GF-D8 (cell line): ENCODE data around the gene ASCC1.
"Not testable (repeated sequence)": the region's sequence is repeated elsewhere in the genome, so short reads cannot be mapped to it uniquely, and the experiment has no call there.

Experiments
- DNase-seq: peaks from one replicate; lab custom pipeline; 2025; lab: John Stamatoyannopoulos, UW

ASCC1 gene

DNA sequence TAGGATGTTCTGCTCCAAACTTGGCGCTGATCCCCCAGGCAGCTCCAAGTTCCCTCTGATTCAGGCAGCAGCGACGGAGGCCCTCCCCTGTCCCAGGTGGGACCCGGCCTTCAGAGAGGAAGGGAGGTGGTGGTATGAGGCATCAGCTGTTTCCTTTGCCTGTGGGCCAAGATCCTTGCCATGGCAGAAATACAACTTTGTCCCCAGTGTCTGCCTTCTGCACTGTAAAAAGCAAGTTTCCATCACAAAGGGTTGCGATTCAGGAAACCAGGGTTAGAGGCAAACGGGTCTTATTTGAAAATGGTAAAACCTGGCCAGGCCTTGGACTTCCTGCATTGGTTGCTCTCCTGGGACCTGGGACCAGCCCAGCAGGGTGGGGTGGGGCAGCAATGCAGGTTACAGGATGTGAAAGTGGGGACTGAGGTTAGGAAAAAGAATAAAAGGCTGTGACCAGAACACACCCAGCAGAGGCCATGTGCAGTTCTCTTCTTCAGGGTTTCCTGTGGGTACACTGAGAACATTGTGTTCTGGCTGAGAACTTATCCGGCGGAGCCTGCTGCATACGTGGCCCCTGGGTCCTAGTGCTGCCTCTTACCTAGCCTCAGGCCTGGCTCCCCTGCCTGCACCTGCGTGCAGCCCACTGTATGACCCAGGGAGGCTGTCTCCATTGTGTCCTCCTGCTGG lies 32.5 kb upstream of the ASCC1 start:
- DNase-seq, result peak; percentile 54

DNA sequence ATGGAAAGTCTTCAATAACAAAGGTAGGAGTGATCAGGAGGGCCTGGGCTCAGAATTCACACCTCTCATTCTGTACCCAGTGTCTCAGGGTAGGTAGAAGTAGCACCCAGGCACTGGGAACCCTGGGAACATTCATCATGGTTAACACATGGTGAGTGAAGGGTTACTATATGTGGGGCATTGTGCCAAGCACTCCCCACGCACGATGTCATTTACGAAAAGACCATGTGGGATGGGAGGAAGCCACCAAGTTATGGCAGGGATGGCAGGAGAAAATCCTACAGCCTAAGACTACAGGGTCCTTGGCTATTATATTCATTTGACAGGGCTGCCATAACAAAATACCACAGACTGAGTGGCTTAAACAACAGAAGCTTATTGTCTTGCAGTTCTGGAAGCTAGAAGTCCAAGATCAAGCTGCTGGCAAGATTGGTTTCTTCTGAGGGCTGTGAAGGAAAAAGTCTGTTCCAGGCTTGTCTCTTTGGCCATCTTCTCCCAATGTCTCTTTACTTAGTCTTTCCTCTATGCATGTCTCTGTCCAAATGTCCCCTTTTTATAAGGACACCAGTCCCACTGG lies 30.0 kb upstream of the ASCC1 start:
- no peak for DNase-seq

DNA sequence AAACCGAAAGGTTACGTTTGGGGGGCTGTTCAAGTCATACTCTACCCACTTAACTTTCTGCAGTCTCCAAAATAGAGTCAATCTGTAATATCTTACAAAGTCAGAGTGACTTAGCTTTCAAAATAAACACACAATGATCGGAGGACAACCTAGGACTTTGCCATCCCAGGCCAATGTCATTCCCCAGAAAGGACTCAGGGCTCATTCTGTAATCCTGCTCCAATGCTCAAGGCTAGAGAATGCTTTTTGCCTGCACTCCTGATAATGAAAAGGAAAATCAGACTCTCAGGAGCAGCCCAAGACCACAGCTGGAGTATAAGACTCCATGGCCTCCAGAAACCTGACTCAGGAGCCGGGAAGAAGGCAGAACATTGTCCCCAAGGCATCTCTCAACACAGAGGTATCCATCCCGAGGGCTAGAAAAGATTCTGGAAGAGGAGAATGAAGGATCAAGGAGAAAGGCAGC lies 28.5 kb upstream of the ASCC1 start:
- no peak for DNase-seq

DNA sequence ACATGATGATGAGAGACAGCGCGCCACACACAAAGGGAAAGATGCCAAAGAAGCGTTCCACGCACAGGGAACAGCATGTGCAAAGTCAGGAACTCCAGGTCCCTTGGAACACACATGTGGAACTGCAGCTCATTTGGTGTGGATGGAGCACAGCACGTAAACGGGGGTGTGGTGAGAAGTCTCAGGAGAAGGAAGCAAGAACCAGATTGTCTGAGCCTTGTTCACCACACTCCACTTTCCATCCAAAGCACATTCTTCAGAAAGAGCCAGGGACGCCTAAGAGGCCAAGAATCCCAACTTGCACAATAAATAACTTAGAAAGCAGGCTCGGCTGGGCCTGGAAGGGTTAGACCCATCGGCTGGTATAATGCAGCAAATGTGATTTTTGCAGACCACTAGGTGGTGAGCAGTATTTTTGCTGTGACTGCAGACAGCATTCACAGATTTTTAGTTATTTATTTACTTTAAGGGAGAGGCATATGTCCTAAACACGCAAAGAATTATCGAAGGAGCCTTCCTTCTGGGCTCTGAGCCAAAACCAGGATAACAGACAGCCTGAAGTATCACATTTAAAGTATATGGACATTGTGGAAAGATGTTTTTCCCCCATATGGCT lies 27.9 kb upstream of the ASCC1 start:
- DNase-seq, result no peak

DNA sequence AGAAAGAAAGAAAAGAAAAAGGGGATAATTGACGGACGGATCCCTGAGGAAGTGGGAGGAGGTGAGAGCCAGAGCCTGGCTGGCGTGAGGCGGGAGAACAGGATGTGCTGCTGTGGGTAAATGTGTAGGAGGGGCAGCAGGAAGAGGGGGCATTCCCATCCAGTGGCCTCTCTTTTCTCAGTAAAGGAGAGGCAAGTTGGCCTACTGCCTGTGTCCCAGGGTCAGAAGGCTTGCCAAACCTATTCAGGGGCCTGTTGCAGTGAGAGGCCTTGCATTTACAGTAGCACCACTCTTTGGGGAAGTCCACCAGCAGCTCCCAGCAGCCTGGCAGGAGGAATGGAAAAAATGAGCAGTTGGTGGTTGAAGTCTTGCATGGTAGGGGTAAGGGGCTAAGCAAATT lies 26.6 kb upstream of the ASCC1 start:
- peak; percentile 38 for DNase-seq

DNA sequence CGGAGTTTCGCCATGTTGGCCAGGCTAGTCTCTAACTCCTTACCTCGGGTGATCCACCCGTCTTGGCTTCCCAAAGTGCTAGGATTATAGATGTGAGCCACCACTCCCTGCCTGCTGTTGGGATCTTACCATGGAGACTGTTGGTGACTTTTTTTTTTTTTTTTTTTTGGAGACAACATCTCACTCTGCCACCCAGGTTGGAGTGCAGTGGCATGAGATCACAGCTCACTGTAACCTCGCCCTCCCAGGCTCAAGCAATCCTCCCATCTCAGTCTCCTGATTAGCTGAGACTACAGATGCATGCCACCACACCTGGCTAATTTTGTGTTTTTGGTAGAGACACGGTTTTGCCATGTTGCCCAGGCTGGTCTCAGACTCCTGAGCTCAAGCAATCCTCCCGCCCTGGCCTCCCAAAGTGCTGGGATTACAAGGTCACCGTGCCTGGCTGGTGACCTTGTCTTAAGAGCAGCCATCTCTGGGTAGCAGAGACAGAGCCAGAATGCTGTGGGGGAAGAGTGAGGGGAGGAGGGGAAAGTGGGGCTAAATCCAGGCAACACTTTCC lies 25.7 kb upstream of the ASCC1 start:
- DNase-seq, result no peak

DNA sequence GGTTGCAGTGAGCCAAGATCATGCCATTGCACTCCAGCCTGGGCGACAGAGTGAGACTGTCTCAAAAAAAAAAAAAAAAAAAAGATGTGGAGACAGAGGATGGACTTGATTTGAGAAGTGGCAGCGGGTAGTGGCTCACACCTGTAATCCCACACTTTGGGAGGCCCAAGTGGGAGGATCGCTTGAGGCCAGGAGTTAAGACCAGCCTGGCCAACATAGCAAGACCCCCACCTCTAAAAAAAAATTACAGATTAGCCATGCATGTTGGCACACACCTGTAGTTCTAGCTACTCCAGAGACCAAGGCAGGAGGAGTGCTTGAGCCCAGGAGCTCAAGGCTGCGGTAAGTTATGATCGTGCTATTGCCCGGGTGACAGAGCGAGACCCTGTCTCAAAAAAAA lies 24.3 kb upstream of the ASCC1 start:
- DNase-seq, result no peak

DNA sequence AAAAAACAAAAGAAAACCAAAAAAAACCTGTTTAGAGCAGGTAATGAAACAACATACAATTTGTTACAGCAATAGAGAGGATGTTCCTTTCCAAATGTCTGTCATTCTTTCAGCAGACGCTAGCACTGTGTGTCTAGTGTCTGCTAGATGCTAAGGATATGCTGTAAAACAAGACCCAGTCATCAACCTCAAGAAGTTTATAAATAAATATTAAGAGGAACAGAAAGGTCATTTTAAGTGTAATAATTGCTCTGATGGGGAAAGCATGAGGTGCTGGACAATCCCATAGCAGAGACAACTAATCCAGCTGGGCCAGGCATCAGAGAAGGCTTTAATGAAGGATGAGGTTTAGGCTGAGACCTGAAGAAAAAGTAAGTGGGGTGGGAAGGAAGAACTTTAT lies 23.3 kb upstream of the ASCC1 start:
- no peak for DNase-seq

DNA sequence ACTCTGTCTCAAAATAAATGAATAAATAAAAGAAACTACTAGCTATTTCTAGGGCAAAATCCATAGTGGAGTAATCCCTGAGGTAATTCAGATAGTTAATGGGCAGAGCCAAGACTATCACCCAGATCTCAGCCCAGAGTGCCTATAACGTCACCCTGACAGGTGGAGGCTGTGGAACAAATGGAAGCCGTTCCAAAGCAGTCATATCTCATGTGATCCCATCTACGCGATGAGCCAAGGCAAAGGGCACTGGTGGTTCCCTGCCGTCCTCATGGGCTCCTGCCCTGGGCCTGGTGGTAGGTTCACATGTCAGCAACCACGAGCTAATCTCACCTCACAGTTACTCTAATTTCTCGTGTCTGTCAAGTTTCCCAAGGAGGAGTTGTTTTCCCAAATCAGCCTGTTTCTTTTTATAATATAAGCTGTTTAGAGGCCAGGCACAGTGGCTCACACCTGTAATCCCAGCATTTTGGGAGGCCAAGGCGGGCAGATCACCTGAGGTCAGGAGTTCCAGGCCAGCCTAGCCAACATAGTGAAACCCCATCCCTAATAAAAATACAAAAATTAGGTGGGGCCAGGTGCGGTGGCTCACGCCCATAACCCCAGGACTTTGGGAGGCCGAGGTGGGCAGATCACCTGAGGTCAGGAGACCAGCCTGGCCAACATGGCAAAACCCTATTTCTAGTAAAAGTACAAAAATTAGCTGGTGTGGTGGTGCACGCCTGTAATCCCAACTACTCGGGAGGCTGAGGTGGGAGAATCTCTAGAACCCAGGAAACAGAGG lies 22.5 kb upstream of the ASCC1 start:
- no peak for DNase-seq

DNA sequence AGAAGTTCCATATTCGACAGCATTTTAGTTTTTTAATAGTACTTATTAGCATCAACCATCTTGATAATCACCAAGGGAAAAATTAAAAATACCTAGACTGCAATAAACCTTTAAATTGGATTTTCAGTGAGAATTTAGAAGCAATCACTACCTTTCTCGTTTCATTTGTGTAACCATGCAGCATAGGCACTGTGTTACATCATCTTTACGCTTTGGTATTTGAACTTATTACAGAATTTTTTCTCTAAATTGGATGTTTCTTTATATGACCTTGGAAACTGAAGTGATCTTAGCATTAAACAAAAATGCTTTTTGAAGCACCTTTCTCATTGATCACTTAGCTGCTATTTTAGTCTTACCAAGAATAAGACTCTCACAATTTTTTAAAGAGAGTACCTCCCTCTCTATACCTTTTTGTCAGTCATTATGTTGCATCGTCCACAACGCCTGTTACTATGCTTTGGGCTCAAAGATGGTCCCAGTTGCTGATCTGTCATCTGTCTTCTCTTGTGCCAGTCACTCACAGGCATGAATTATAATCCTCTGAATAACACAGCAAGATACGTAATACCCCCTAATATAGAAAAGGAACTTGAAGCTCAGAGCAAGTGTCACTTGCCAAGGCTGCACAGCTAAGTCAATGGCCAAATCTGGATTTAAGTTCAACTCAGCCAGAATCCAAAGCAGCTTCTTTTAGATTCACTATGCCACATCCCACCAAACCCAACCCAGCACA lies 19.6 kb upstream of the ASCC1 start:
- no peak for DNase-seq

DNA sequence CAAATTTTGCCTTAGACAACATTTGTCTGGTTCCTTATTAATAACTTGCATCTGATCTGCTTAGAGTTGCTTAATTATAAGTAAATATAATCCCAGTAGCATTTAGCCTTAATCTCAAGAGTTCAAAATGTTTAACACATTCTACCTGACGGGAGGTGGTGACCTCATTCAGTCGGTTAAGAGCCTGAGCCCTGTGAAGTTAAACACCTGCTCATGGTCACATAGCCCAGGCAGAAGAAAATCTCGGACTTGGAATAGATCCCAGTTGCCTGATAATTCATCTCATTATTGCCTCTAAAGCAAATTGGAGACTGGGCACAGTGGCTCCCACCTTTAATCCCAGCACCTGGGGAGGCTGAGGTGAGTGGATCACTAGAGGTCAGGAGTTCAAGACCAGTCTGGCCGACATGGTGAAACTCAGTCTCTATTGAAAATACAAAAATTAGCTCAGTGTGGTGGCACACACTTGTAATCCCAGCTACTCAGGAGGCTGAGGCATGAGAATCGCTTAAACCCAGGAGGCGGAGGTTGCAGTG lies 18.6 kb upstream of the ASCC1 start:
- no peak for DNase-seq

DNA sequence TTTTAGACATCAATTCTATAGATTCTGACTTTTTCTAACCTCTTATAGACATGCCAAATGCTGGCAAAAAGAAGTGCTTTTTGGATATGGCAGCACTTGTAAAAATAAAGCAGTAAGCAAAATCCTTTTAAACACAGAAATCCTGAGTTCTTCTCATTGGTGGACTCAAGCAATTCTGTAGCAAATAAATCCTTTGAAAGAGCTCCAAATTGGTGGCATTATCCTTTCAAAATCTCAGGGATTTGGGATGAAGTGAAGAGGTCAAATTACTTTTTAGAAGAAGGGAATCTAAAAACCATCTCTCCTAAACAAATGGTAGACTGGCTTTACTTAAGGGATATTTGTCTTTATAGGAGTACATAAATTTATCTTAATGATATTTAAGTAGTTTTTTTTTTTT lies 17.5 kb upstream of the ASCC1 start:
- DNase-seq, result no peak

DNA sequence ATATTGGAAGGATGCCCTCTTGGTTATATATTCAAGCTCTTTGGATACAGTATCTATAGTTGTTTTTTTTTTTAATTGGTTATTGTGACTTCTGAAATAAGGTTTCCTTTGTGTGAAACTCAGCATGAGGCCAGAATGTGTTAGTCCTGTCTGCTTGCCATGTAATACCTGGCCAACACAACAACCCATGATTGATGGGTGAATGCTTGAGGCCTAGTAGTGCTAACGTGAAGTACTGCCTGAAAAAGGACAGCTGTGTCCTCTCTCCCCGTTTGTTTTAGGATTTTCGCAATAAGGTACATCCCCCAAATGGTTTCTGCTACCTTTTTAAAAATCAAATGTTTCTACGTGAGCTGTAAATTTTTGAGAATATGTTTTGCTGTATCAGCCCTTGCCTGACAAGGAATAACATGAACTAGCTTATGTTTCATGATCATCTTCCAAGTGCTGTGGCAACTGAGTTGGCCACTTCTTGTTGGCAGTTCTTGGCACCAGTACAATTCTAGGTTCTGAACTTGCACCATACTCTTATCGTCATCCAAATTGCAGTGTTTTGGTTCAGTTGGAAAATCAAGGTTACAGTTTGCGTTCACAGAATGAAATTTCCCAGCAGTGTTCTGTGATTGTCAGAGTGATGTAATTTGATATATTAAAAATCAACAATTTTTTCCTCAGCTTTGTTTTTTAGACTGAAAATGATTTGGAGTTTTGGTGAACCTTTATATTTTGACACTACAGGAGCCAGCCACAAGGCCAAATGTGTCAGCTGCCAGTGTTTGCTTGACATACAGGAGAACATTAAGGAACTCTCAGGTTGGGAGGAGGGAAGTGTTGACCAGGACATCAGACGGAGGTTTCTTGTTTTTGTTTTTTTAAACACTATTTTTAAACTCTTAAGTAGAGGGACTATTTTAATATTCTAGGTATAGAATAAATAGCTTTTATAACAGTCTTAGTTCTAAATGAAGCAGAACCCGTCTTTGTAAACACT lies 13.5 kb upstream of the ASCC1 start:
- DNase-seq, result no peak

DNA sequence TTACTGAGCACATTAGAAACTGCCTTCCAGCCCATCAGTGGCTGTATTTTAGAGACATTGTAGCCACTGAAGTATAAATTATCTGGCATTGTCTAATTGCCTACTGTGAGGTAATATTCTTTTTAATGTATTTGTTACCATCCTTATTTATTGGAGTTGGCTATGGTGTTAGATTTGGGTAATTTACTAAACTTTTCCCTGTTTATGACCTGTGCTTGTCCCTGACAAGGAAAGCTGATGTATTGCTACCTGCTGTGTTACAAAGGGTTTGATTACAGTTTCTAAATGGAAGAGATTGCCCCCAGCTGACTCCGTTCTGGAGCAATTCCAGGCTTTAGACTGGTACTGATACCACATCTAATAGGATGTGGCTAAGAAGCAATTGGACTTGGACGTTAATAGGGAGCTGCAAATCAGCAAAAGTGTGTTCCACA lies 12.3 kb upstream of the ASCC1 start:
- no peak for DNase-seq

DNA sequence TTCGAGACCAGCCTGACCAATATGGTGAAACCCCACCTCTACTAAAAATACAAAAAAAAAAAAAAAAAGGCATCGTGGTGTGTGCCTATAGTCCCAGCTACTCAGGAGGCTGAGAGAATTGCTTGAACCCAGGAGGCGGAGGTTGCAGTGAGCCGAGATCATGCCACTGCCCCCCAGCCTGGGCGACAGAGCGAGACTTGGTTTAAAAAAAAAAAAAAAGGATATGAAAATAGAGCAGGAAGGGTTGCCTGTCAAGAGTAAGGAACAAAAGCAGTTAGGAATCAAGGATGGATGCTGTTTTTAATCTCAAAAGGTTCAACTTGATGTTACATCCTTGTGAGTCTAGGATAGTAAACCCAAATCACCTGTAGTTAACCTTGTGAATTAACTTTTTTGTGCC lies 11.8 kb upstream of the ASCC1 start:
- DNase-seq, result no peak

DNA sequence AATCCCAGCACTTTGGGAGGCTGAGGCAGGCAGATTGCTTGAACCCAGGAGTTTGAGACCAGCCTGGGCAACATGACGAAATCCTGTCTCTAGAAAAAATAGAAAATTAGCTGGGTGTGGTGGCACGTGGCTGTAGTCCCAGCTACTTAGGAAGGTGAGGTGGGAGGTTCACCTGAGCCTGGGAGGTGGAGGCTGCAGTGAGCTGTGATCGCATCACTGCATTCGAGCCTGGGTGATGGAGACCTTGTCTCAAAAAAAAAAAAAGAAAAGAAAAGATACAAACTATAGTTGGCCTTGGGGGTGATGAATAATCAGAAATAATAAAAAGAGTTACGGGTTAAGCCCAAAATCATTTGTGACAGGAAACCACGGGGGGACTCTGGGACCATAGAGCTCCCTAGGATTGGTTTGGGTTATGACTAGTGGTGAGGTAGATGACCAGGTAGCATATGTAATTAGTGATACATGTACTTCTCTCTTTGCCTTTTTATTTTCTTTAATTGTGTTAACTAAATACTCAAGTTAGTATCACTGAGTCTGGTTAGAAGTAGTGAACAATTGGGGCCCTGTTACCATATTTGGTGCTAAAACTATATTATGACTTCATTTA lies 10.4 kb upstream of the ASCC1 start:
- DNase-seq, result no peak

DNA sequence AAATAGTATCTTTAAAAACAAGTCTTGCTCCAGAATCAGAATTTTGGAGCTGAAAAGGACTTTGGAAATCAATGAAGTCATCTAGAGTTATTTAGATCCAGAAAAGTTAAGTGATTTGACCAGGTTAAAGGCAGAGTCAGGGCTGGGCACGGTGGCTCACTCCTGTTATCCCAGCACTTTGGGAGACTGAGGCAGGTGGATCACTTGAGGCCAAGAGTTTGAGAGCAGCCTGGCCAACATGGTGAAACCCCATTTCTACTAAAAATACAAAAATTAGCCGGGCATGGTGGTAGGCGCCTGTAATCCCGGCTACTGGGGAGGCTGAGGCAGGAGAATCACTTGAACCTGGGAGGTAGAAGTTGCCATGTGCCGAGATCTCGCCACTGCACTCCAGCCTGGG lies 8.1 kb upstream of the ASCC1 start:
- DNase-seq, result not testable (repeated sequence)

DNA sequence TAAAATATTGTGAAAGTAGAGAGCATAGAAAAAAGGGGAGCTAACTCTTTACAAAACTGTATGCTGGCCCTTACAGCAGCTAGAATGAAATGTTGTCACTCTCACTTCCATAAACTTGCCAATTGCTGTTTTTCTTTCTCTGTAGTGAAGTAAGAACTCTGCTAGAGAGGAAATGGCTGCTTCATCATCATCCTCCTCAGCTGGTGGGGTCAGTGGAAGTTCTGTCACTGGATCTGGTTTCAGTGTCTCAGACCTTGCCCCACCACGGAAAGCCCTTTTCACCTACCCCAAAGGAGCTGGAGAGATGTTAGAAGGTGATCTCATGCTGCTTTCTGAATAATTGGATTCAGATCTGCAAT lies 7.6 kb upstream of the ASCC1 start:
- no peak for DNase-seq

DNA sequence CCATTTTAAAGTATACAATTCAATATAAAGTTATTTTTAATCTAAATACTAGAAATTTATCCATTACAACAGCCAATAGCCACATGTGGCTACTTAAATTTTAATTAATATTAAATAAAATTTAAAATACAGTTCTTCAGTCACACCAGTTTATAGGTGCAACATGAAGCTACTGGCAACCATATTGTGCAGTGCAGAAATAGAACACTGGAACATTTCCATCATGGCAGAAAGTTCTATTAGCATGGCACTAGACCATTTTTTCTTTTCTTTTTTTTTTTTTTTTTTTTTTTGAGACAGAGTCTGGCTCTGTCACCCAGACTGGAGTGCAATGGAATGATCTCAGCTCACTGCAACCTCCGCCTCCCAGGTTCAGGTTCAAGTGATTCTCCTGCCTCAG lies 5.2 kb upstream of the ASCC1 start:
- no peak for DNase-seq

DNA sequence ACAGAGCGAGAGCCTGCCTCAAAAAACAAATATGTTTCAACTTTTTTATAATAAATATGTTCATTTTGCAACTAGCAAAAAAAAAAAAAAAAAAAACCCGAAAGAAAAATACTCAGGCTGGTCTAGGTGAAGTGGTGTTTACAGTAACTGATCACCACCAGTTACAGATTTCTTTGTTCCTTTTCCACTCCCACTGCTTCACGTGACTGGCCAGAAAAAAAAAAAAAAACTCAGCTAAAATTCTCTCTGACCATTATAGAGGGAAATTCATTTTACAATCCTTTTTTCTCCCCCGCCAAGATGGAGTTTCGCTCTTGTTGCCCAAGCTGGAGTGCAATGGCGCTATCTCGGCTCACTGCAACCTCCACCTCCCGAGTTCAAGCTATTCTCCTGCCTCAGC lies 4.6 kb upstream of the ASCC1 start:
- no peak for DNase-seq
